DND-41 (cell line): ENCODE measurements around the gene PRKCE.

Experiments
- CTCF ChIP-seq: IDR thresholded peaks from 2 replicates; pipeline ENCODE4 v1.5.1; 2012; ENCODE audit warnings: borderline replicate concordance, low read length, moderate library complexity, mild to moderate bottlenecking; ENCODE audit not compliant: poor library complexity, severe bottlenecking; ENCODE audit errors: extremely low read depth
- EZH2 ChIP-seq: IDR thresholded peaks from 3 replicates; pipeline ENCODE4 v1.6.1; 2012; ENCODE audit warnings: borderline replicate concordance, low read depth, mild to moderate bottlenecking, moderate library complexity, low read length, inconsistent platforms; ENCODE audit not compliant: severe bottlenecking

GRCh38 chr2:45786836-45787357 is 135.4 kb downstream of the PRKCE start:
- no peak for TF ChIP-seq CTCF
- TF ChIP-seq EZH2, result no peak
